ENCODE data around the gene RALGAPA2.

The RALGAPA2 gene

DNA sequence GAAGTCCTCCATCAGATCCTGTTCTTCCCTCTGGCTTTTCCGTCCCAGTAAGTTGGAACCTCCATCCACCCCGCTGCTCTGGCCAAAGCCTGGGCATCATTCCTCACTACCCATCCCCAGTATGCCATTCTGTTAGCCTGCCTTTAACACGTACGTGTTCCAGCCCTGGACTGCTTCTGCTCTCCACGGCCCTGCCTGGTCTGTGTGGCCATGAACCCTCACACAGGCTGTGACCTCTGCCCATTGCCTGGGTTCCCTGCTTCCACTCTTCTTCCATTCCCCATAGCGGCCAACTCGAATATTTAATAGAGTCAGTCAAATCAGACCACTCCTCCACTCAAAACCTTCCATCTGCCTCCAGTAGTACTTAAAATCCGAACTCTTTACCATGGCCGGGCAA is 29.4 kb downstream of the RALGAPA2 start:
- no peak for DNase-seq

GRCh38 chr20:20680991-20681508 is 31.4 kb downstream of the RALGAPA2 start:
- peak; percentile 21 for DNase-seq

- no peak for DNase-seq
Observed at GRCh38 chr20:20679316-20679715, 33.1 kb downstream of the RALGAPA2 start.

DNA sequence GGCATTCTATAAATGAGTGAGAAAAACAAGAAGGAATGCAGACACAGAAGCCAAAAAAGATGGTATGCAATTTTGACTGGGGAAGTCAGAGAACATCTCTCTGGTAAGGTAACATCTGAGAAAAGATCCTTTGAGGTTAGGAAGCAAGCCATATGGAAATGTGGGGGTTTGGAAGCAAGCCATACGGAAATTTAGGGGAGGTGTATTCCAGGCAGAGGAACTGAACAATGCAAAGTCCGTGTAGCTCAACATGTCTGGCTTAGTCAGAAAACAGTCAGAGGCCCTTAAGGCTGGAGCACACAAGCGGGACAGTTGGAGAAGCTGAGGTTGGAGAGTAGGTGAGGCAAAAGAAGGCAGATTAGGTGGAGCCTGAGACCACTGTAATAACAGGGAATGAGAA is 35.3 kb downstream of the RALGAPA2 start:
- peak; percentile 40 for DNase-seq

DNA sequence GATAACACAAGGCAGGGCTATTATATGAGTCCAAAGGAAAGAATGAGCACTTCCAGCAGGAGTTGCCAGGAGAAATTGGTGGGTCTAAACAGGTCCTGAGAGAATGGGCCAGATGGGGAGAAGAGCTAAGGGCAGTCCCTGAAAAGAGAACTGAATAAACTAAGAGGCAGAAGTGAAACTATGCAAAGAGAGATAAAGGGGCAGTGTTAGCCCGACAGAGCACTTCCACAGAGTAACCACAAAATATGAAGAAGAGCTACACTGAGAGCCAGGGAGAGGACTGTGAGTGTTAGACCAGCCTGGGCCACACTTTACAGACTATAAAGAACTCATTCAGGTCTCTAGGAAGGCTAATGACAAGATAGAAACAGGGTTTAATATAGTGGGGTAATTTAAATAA is 43.8 kb downstream of the RALGAPA2 start:
- DNase-seq = no peak

- peak; percentile 86 for DNase-seq
Observed at GRCh38 chr20:20666359-20666758, 46.1 kb downstream of the RALGAPA2 start.

DNA sequence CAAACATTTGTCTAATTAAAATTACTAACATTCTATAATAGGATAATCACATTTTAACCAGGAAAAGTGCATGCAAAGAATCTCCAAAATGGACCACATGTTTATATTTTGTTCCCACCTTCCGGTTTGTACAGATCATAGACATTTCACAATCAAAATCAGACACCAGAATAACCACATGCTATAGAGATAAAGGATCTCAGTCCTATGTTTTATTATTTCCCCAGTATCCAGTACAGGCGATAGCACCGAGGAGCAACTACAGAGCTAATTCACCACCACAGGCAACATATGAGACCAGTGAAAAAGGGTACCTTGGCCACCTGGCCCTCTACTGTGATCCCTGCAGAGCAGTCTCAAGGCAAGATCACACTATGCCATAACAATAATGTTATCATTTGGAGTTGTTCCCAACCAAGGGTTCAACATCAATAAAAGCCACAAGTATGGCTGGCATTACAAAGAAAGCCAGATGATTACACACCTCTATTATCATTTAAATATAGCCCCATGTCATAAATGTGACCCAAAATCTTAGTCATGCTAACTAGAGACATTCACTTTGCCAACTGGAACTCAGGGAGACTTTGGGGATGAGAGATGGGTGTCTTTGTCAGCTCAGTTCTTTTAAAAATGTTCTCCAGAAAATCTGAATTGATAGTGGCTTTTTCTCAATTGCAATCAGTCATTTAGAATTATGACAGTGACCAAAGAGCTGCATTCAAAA is 46.7 kb downstream of the RALGAPA2 start:
- DNase-seq = no peak

DNA sequence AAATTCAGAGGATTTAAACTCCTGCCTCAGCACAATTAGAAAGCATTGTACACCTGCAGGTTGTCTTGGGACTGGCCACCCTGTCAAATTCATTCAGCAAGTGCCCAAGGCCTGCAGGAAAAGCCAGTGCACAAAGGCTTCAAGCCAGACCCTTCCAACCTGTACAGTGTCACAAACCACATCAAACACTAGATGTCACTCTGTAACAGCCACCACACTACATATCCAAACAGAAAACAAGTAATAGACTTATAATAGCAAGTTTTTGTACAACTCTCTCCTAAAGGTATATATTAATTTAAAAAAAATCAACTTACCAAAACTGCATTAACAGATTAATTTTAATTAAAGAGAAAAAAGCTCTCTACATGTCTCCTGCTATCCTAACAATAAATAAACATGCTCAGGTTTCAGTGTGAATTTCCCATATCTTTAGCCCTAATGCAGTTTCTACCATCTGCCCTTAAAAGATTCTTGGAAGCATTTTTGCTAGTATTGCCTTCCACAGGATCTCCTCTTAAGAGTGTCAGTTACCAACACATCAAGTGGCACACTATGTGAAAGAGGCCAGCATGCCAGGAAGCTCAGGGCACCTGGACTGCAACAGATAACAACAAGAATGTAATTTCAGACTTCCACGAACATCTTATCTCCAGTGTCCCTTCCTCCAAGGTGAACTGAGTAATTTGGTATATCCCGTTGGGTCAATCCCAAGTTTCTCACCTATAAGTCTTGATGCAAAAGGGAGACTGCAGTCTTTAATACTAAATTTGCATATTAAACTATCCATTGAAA is 47.5 kb downstream of the RALGAPA2 start:
- DNase-seq = peak; percentile 49

GRCh38 chr20:20663841-20664240 is 48.6 kb downstream of the RALGAPA2 start:
- DNase-seq = no peak

- no peak for DNase-seq
Observed at GRCh38 chr20:20658871-20659431, 53.5 kb downstream of the RALGAPA2 start.

DNA sequence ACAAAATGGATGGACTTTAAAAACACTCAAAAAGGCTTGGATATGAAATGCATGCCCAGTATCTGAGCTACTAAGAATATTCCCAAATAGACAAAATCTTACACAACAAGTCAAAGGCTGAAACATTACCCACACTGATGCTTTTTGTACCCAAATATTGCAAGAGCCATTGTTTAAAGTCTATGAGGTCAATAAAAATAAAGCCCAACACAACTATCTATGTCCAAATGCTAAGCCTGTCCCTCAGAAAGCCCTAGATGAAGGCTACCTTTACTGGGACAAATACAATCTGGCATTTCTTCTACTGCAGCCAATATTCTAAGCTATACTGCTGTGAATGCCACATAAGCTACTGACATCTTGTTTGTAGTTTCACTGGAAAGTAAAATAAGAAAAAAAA is 54.3 kb downstream of the RALGAPA2 start:
- DNase-seq = no peak

DNA sequence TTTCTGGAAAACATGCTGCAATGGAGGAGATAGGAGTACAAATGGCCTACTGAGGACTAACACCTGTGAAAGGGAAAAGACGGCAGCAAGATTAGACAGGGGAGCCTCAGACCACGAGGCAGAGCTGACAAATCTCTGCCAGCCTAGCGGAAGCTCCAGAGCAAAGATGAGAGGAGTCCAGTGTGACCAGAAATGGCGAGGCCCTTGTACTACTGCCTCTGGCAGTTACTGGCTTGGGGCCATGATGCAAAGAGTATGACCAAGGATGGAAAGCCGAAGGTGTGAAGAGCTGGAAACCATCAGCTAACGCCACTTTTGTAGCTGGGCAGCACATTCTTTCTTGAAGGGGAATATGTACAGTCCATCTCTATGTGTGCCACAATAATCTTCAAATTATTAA is 55.4 kb downstream of the RALGAPA2 start:
- no peak for DNase-seq

DNA sequence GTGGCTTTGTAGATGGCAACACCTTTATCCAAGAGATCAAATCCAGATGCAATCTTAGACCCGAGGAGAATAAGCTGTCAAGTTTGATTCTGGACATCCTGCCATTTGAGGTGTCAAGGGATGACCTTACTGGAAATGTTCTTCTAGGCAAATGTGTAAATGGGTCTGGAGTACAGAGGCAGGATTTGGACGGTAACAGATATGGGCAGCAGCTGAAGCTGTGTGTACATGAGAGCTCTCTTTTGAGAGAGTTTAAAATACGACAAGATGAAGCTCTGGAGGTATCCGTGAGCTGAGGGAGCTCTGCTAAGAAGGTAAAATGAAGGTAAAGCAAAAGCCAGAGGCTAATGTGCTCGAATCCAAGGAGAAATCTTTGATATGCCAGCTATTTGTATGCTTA is 56.6 kb downstream of the RALGAPA2 start:
- DNase-seq = no peak

DNA sequence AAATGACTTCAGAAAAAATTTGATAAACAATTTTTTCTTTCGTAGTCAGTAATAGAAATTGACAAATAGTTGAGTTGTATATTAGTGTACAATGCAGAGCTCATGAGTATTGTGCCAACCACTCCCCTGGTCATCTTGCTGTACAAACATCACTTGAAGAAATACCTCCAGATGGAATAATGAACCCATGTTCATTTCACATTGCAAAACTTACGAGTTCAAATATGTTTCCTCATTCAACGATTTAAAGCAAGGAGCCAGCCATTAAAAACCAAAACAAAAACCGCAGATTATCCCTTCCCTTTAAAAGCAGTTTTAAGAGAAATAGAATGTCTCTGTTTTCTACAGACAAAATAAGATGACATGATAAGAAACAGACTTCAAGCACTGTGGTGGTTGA is 62.5 kb downstream of the RALGAPA2 start:
- no peak for DNase-seq

- no peak for DNase-seq
Observed at GRCh38 chr20:20643927-20644326, 68.5 kb downstream of the RALGAPA2 start.

GRCh38 chr20:20641783-20642182 is 70.7 kb downstream of the RALGAPA2 start:
- DNase-seq = no peak

DNA sequence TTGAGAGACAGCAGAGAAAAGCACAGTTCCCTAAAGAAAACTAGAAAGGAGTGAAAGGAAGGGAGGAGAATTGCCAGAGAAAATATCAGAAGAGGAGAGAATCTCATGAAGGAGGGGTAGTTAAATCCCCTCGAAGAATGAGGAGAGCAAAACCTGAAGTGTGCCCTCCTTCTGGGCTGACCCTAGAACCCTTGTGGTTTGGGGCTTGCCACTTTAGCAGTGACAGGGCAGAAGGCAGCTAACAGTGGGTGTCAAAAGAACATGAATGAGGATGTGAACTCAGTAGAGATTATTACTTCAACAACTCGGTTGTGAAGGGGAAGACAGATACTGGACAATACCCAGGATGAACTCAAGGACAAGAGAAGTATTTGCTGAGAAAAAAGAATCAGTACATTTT is 73.6 kb downstream of the RALGAPA2 start:
- DNase-seq = no peak

- peak; percentile 20 for DNase-seq
Observed at GRCh38 chr20:20637998-20638725, 74.3 kb downstream of the RALGAPA2 start.

GRCh38 chr20:20635006-20635405 is 77.4 kb downstream of the RALGAPA2 start:
- DNase-seq = no peak

DNA sequence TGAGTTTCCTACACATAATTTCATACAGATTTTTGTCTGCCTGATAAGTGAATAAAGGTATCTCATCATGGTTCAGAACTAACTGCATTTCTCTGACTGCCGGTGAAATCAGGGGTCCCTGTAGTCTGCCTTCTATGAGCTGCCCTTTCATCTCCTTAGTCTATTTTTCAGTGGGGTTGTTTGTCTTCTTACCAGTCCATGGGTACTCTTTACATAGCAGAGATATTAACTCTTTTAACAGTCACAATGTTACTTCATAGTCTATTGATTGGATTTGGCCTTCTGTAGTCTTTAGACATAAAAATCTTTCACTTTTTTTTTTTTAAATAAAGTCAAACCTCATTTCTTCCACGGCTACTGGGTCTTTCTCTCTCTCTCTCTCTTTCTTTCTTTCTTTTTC is 79.8 kb downstream of the RALGAPA2 start:
- DNase-seq = no peak

DNA sequence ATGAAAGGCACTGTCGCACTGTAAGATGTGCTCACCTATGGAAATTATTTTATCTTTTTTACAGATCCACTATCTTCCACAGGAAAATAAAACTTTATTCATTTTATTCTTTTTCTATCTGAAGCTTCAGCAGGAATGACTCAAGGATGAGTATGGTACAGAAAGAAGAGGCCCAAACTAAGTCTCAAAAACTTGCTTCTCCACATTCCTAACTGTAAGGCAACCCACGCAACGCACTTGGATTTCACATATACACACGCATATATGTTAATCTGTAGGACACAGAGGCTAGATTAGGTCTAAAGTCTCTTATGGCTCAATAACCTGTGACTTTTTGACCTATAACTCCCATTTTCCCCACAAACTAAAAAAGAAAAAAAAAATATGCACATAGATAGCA is 81.9 kb downstream of the RALGAPA2 start:
- DNase-seq = no peak

DNA sequence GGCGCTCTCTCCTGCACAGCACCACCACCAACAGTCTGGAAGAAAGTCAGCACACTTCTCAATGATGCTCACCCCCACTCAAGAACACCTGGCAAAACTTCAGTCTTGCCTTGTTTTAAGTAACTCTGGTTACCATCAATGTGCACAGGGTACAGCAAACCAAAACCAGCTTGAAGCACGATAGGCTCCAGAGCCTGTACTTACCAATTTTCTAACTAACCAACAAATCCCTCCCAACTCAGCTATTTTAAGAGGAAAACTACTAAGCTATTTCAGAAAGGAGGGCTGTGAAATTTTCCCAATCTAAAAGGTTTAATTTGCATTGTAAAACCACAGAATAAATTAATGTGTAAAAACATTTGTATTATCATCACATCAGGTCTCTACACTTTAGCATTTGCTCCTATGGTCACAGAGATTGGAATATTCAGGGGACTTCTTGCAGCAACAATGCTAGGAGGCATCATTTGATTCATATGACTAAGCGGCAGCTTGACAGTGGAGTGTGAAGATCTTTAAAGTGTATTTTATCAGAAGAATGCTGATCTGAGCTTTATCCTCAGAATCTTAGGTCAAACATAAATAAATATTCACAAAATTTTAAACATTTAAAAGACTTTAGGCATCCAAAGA is 82.8 kb downstream of the RALGAPA2 start:
- no peak for DNase-seq

DNA sequence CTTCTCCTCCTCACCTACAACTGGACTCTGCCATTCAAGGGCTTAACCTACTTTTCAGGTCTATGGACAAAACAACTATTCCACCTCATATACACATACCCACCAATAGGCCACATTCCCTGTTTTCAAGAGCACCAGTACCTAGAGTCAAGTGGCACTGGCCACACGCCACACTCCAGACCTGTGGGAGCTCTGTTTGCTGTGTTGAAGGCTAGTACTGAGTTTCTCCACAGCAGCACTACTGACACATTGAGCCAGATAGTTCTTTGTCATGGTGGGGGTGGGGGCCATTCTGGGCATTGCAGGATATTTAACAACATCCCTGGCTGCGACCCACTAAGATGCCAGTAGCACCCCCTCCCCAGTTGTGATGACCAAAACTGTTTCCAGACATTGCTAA is 84.1 kb downstream of the RALGAPA2 start:
- peak; percentile 76 for DNase-seq
